NCI-H1436 treated with DMSO at 0.1 percent for 48 hours (cell line): ENCODE measurements around the gene MSTN.
"Not testable (repeated sequence)": the region's sequence is repeated elsewhere in the genome, so short reads cannot be mapped to it uniquely, and the experiment has no call there.

Experiments
- DNase-seq: peaks from one replicate; lab custom pipeline; 2025; lab: John Stamatoyannopoulos, UW

The MSTN gene

DNA sequence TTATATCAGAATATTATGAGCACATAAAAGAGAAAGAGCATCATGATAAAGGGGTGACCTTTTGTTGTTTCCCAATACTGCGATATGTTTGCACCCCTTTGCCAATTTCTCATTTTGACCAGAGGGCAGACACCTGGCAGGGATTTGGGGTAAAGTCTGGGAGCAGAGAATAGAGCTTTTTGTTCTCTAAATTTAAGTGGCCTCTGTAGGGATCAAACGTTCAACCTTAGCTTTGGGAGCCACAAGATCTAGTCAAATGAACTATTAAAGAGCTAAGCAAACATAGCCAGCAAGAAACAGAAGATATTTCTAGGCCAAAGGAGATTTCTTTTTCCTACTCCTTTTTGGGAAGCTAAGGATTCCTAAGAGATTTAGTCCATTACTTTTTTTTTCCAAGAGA is 1.1 kb upstream of the MSTN start:
- no peak for DNase-seq

- DNase-seq = no peak
Measured at GRCh38 chr2:190062053-190062452, 476 bp downstream of the MSTN start.

GRCh38 chr2:190060626-190061025 is 1.9 kb downstream of the MSTN start:
- DNase-seq = no peak

DNA sequence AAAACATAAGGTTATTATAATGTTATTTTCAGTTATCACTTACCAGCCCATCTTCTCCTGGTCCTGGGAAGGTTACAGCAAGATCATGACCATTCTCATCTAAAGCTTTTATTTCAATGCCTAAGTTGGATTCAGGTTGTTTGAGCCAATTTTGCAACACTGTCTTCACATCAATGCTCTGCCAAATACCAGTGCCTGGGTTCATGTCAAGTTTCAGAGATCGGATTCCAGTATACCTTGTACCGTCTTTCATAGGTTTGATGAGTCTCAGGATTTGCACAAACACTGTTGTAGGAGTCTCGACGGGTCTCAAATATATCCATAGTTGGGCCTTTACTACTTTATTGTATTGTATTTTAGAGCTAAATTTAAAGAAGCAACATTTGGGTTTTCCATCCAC is 2.5 kb downstream of the MSTN start:
- no peak for DNase-seq

- no peak for DNase-seq
Measured at GRCh38 chr2:190053426-190053825, 9.1 kb downstream of the MSTN start.

- DNase-seq = no peak
Measured at GRCh38 chr2:190052307-190052706, 10.2 kb downstream of the MSTN start.

DNA sequence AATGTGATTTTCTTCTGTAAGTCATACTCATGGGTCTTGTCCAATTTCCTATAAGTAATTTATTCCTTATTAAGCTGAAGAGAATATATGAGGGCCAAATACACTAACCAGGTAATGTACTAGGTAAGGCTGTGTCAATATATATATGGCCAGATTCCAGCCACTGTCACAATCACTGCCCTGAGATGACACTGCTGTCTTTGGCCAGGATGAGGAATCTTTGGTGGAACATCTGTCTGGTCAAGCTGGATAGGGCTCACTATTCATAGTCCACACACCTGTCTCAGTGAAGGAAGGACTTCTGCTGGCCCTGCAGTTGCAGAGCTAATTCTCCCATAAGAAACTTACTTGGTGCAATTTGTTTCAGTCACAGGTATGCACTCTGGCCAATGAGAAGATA is 11.3 kb downstream of the MSTN start:
- no peak for DNase-seq

- DNase-seq = no peak
Measured at GRCh38 chr2:190050001-190050400, 12.5 kb downstream of the MSTN start.

DNA sequence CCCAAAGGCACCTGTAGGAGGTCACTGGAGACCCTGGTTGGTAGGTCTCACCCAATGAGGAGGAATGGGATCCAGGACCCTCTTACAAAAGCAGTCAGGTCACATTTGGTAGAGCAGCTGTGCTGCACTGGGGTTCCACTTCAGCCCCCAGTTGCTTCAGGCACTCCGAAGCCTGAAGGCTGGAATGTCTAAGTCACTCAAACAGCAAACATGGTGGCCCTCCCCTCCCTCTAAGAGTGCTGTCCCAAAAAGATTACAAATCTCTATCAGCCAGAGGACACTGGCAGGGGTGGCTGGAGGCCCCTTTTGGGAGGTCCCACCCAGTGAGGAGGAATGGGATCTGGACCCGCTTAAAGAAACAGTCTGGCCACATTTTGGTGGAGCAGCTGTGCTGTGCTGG is 17.7 kb downstream of the MSTN start:
- DNase-seq = no peak

GRCh38 chr2:190043441-190043840 is 19.1 kb downstream of the MSTN start:
- no peak for DNase-seq

- DNase-seq = no peak
Measured at GRCh38 chr2:190036071-190036470, 26.5 kb downstream of the MSTN start.

DNA sequence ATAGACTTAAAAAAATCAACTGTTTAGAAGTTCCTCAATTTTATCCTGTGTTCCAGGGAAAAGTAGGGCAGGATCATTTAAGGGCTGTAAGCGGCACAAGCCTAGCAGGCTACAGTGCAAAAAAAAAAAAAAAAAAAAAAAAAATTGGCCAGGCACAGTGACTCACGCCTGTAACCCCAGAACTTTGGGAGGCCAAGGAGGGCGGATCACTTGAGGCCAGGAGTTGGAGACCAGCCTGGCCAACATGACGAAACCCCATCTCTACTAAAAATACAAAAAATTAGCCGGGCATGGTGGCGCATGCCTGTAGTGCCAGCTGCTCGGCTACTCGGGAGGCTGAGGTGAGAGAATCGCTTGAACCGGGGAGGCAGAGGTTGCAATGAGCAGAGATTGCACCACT is 28.1 kb downstream of the MSTN start:
- not testable (repeated sequence) for DNase-seq

DNA sequence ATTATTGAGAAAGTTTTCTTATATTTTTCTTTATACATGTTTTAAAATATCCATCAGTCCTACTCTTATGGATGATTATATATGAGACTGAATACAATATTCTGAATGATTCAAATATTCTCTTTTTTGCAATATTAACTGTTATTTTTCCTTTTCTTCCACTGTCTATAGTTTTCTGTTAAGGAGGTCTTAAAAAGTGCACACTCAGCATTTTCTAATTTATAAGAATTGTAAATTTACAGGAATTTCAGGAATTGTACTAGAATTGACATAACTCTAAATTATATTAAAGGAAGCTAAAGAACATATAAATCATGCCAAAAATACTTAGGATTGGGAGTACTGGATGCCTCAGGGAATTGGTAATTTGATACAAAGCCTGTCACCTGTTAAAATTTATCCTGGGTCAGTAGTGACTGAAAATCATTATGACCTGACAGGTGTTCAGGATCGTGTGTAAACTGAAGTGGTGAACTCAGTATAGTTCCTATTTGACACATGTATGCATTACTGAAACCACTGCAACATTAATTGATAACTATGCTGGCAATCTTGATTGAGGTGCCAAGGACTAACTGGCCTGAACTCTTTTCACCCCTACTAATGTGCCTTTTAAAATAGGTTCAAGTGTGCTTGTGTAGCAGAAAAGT is 30.4 kb downstream of the MSTN start:
- no peak for DNase-seq

GRCh38 chr2:190023860-190024259 is 38.7 kb downstream of the MSTN start:
- no peak for DNase-seq

- DNase-seq = no peak
Measured at GRCh38 chr2:190020720-190021119, 41.8 kb downstream of the MSTN start.

- DNase-seq = no peak
Measured at GRCh38 chr2:190017837-190018236, 44.7 kb downstream of the MSTN start.

GRCh38 chr2:190015969-190016368 is 46.6 kb downstream of the MSTN start:
- DNase-seq = not testable (repeated sequence)
